GM19025 (cell line): ENCODE results near the gene NUTM1.
"Not testable (repeated sequence)": the region's sequence is repeated elsewhere in the genome, so short reads cannot be mapped to it uniquely, and the experiment has no call there.

Source experiments
- ATAC-seq: cut with Tn5 transposase; IDR thresholded peaks from one replicate; pipeline ENCODE4 v1.9.1; 2021; ENCODE audit warnings: mild to moderate bottlenecking, low read depth, moderate library complexity; ENCODE audit not compliant: unreplicated experiment

The NUTM1 gene

DNA sequence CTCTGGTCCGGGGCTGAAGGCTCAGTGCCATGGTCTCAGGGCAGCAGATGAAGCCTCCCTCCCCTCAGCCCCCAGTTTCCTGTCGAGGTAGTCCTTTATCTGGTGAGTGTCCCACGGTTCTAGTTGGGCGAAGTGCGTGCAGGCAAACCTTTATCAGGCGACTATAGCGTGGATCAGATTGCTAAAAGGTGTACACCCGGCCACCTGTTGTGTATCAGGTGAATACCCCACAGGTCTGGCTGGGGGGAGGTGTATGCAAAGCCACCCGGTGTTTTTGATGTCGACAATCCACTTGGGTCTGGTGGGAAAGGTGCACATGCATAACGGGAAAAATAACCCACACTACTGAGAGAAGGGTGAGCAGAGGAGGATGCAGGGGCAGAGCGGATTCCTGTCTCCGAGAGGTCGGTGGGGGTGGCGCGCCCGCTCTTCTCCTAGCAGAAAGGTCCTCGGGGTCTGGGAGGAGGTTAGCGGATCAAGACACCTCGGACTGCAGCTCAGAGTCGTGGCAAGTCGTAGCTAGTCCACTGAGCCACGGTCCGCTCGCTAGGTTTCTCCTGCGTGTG lies 6.0 kb upstream of the NUTM1 start:
- ATAC-seq, result no peak

DNA sequence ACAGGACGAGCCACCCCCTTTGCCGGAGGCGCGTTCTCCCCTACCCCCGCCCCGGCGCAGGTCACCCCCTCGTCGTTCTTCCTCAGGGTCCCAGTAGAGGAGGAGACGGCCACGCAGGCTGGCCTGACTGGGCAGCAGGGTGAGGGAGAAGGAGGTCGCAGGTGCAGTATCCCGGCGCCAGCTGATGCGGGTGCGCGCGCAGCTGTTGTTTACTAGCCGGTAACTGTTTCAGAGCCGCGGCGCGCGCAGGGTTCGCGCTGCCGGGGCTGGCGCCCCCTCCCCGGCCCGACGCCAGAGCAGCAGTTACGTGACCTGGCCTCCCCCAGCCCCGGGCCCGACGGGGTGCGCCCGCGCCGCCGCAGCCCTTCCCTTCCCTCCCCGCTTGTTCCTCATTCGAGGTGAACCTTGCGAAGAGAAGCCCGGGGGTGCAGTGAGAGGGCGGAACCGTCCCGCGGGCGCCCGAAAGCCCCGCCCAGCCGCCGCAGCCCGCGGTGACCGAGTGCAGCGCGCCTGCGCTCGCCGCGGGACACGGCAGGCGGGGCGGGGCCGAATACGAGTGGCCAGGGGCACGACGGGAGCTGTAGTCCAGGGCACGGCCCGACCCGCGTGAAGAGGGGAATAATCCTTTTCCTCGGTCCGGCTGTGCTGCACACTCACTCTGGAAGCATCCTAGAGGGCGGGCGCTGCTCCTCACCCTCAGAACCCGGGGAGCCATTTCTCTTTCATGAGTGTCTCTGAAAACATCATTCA lies 5.4 kb upstream of the NUTM1 start, which contains the start of gene SLC12A6:
TSS of gene SLC12A6 (minus strand) at position 225 of the 750 bp plus-strand sequence. CDS start 1,101 bp downstream, outside the sequence.
- ATAC-seq, result peak; percentile 74

DNA sequence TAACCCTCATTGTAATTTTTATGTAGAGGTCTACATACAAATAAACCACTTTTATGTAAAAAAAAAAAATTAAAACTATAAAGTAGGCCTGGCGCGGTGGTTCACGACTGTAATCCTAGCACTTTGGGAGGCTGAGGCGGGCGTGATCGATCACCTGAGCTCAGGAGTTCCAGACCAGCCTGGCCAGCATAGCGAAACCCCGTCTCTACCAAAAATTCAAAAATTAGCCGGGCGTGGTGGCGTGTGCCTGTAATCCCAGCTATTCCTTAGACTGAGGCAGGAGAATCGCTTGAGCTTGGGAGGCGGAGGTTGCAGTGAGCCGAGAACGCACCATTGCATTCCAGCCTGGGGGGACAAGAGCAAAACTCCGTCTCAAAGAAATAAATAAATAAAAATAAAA lies 4.8 kb upstream of the NUTM1 start:
- ATAC-seq, result no peak

DNA sequence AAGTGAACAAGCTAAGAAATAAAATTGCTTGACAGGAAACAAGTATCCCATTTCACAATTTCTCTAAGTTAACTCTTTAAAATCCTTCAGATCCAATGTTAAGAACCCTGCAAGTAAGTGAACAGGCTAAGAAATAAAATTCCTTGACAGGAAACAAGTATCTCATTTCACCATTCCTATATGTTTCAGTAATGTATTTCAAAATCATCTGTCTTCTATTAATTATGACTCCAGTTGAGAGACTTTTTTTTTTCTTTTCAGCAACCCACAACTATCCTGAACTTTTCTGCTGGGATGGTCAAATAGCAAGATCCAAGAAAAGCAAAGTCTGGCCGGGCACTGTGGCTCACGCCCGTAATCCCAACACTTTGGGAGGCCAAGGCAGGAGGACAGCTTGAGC lies 3.2 kb upstream of the NUTM1 start:
- no peak for ATAC-seq

DNA sequence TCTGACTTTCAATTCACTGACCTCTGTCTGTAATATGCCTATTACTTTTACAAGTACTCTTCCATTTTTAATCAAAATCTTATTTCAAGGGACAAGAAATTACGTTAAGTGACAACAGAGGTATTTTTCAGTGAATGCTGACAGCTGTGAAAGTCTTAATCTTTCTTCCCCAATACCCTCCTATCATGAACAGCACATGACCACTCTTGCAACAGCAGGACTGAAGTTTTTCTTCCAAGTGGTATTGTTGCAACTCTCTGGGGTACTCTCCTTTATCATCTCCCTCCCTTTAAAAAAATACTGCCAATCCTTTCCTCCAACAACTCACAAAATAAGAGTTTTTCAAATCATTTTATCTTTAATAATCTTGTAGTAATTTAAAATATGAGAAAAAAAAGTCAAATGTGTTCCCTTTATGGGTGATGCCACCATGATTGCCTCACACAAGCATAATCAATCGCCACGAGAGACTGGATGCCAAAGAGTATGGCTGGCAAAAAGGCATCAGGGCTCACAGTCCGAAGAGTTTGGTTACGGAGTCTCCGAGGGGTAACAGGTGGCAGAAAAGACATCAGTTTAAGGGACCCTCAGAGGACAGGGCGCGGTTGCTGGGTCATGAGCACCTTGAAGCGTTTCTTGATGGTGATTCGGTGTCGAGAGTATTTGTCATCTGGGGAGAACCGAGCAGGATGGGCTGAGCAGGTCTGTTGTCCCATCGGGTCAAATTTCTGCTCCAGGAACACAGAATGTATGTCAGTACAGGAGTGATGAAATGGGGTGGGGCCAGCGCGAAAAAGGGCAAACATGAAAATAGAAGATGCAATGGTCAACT lies 1.5 kb upstream of the NUTM1 start:
- ATAC-seq, result no peak

DNA sequence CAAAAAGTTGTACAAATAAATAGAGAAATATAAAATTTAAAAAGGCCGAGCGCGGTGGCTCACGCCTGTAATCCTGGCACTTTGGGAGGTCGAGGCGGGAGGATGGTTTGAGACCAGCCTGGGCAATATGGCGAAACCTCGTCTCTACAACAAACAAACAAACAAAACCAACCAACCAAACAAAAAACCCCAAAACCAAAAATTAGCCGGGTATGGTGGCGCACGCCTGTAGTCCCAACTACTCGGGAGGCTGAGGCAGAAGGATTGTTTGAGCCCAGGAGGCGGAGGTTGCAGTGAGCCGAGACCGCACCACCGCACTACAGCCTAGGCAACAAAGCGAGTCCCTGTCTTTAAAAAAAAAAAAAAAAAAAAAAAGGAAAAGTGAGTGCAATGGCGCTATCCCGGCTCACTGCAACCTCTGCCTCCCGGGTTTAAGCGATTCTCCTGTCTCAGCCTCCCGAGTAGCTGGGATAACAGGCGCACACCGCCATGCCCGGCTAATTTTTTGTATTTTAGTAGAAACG lies 840 bp upstream of the NUTM1 start:
- not testable (repeated sequence) for ATAC-seq

DNA sequence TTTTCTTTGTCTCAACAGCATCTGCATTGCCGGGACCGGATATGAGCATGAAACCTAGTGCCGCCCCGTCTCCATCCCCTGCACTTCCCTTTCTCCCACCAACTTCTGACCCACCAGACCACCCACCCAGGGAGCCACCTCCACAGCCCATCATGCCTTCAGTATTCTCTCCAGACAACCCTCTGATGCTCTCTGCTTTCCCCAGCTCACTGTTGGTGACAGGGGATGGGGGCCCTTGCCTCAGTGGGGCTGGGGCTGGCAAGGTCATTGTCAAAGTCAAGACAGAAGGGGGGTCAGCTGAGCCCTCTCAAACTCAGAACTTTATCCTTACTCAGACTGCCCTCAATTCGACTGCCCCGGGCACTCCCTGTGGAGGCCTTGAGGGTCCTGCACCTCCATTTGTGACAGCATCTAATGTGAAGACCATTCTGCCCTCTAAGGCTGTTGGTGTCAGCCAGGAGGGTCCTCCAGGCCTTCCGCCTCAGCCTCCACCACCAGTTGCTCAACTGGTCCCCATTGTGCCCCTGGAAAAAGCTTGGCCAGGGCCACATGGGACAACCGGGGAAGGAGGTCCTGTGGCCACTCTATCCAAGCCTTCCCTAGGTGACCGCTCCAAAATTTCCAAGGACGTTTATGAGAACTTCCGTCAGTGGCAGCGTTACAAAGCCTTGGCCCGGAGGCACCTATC lies 5.0 kb downstream of the NUTM1 start:
- ATAC-seq, result no peak

DNA sequence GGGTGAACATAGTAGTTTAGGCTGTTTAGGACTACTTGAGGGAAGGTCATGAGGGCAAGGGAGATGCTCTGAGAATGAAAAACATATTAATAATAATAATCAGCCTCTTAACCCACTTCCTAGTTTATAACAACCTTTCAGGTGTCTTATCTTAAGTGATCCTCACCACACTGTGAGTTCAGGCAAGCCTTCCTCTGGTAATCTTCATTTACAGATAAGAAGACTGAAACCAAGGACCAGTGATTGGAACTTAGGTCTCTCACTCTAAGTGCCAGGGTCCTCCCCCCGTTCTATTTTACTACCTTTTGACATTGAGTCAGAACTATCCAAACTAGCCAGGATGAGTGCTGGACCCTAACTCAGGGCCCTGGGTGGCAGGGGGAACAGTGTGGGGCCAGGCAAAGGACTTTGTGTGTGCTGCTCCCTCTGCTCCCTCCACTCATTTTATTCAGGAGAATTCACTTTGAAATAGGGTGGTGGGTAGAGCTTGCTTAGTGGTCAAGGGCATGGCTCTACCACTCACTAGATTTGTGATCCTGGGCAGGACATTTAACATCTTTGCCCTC lies 5.7 kb downstream of the NUTM1 start:
- no peak for ATAC-seq

DNA sequence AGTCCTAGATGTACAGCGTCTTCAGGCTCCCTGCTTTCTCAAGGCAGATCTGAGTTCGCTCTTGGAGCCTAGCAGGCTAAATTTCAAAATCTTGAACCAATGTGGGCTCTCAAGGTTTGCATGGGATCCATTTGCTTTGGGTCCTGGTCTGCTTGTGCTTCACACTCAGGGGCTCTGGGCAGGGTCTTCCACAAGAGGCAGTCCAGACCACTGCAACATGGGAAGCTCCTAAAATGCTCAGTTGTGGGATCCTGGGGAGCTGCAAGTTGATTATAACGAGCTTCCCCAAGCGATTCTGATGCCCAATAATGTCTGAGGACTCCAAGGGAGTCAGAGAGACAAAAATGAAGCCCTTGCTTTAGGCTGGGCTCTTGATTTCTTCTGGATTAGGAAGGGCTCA lies 6.7 kb downstream of the NUTM1 start:
- ATAC-seq, result no peak

DNA sequence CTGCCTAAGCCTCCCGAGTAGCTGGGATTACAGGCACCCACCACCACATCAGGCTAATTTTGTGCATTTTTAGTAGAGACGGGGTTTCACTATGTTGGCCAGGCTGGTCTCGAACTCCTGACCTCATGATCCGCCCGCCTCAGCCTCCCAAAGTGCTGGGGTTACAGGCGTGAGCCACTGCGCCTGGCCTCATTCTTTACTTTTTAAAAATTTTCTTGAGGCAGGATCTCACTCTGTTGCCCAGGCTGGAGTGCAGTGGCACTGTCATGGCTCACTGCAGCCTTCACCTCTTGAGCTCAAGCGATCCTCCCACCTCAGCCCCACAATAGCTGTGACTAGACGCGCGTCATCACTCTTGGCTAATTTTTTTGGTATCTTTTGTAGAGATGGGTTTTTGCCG lies 9.9 kb downstream of the NUTM1 start:
- ATAC-seq, result not testable (repeated sequence)

DNA sequence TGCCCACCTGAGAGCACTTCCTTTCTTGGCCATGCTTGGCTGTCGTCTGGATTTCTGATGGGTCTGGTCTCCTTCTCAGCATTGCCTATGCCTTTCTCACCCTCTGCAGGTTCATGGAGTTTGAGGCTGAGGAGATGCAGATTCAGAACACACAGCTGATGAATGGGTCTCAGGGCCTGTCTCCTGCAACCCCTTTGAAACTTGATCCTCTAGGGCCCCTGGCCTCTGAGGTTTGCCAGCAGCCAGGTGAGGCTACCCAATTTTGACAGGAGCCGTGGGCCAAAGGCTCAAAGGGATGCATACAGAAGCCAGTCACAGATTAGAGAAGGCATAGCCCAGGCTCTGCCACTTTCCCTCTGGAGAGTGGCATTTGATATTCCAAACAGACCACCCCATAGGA lies 10.5 kb downstream of the NUTM1 start:
- no peak for ATAC-seq

DNA sequence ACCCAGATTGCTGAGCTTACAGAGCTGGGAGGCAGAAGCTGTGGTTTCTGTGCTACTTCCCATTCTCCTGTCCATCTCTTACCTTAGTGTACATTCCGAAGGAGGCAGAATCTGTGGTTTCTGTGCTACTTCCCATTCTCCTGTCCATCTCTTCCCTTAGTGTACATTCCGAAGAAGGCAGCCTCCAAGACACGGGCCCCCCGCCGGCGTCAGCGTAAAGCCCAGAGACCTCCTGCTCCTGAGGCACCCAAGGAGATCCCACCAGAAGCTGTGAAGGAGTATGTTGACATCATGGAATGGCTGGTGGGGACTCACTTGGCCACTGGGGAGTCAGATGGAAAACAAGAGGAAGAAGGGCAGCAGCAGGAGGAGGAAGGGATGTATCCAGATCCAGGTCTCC lies 11.2 kb downstream of the NUTM1 start:
- ATAC-seq, result no peak

DNA sequence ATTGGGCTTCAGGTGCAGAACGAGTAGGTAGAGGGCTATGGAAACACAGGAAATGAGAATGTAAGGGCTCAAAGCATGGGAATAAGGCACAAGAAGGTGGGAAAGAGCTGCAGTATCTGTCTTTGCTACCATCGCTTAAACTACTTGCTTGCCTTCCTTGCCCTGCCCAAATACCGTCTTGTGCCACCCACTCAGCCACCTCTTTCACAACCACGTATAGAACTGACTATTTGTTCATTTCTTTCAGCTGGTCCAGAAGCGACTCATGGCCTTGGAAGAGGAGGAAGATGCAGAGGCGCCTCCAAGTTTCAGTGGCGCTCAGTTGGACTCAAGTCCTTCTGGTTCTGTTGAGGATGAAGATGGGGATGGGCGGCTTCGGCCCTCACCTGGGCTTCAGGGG lies 12.1 kb downstream of the NUTM1 start:
- no peak for ATAC-seq

DNA sequence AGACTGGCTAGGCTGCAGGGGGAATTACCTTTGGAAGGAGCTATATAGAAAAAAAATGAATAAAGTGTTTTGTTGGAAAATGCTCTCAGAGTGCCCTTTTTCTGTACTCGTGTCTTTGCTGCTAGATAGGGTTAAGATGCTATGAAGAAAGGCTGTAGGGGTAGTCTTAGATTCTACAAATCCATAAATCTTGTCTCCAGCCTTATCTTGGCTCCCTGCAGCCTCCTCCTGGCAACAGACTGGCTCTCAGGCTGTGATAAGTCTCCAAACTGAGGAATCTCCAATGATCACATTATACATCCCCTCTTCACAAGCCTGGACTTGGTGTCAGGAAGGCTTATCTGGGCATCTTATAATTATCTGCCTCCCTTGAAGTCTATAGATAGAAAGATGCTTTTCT lies 14.5 kb downstream of the NUTM1 start:
- no peak for ATAC-seq

DNA sequence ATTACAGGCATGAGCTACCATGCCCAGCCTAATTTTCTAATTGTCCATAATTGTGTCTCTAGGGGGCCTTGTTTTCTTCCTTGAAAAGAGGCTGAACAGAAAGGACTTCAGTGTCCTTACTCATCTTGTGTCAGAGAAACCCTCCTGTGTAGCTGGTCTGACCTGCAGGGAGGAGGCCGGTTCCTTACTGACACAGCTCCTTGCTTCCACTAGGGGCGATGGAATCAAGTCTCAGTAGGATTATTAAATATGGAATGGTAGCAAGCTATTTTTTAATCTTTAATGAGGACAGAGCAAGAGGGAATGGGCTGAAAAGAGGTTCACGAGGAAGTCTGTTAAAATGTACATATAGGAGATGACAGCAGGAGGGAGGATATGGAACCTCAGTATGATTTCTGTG lies 15.3 kb downstream of the NUTM1 start:
- no peak for ATAC-seq

DNA sequence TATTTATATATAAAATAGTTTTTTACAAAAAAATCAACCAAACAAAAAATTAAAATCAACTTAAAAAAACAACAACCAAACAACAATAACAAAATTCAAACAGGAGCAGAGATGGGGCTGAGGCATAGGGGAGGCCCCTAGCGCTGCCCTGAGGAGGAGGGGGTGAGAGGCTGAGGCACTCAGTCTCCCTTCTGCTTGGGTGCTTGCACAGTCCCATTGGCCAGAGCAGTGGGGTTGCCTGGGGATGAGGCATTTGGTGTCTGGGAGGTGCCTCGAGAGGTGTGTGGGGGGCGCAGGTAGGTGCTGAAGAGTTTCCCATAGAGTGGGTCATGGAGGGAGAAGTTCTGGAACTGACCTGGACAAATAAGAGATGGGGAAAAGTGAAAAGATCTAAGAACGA lies 15.8 kb downstream of the NUTM1 start:
- ATAC-seq, result no peak

DNA sequence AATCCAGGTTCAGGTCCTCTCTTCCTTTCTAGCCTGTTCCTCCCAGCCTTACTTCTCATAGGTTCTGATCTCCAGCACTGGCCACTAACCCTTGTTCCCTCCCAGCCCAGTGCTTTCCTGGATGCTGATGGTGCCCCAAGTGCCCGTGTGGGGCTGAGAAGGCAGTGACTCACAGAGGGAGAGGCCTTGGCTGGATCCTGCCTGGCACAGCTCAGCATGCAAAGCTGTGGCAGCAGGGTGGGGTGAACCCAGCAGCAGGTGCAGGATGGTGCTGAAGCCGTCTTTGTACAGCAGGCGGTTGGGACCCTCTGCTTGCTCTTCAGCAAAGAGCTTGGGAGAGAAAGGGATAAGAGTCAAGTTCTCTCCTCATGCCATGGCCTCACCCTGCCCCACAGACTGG lies 16.3 kb downstream of the NUTM1 start:
- no peak for ATAC-seq

DNA sequence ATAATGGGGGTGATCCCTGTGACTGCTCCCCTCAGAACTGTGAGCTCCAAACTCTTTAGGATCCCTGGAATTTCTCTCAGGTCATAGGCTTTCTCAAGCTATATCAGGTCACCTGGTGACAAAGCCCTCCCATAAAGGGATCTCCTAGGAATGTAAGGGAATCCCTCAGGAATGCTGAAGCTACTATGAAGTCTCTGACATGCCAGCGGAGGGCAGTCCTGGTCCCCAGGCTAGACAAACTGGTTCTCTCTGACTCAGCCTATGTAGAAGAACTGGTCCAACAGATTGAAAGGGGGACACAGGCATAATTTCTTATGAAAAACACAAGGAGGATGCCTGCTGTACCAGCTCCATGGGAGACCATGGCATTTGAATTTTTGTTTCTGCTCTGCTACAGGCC lies 17.2 kb downstream of the NUTM1 start:
- ATAC-seq, result no peak

DNA sequence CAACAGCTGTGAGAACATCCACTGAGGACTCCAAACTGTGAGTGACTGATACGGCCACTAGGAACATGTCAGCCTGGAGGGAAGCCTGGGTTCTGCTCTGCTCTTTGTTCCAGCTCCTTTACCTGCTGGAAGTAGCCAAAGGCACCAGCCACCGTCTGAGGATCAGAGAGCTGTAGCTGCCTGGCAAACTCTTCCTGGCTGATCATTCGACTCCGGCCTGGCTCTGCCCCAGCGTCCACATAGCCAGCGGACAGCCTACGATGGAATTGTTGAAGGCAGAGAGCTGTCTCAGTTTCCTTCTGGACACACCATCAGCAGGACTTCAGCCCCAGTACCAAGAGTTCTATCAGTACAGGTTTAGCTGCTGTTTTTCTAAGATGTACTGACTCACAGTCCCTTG lies 18.2 kb downstream of the NUTM1 start:
- no peak for ATAC-seq

DNA sequence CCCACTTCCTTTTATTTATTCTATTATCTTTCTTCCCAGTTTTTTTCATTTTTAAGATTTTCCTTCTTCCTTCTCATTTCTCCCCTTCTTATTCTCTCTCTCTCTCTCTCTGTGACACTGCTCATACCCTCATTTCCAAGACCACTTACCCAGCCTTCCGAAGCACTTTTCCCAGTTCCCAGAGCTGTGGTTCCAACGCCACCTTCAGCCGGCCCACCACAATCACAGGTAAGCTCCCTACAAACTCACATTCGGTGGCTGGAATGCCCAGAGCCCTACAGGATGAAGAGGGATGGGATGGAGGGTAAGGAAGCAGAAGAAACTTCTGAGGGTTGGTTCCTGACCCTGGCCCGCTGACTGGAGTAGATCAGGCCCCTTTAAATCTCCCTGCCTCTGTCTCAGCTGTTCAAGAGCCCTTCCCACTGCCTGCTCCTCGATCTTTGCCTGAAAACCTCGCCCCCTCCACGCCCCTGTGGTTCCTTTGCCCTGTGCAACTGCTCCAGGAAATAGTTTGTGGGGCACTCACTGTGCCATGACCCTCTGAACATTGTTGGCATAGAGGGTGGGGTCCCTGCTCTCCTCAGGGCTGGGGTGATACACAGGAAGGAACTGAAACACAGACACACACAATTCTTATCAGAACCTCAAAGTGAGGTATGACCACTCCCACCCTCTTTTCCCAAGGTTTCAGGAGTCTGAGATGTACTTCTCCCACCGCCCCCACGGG lies 19.1 kb downstream of the NUTM1 start:
- no peak for ATAC-seq
